ENCODE results near the gene VSNL1. TPM values are rescaled to one million over a fixed set of nuclear protein-coding genes. Genes with fewer than 3 reads are reported as not detected.

The VSNL1 gene
- total and polyA plus RNA-seq, 2 donors (not counting 1 experiment from before 2014, with no cell fraction given): not detected

- WGBS (ENCODE audit: insufficient coverage): 9% methylated on average over 17 of the region's 30 CpGs
- H3K9me3 Mint-ChIP-seq (ENCODE audit: insufficient read depth): no peaks in the 10 kb centered on the region
- peaks cover 63% of the 10 kb centered on the region for H3K27me3 Mint-ChIP-seq
- TF ChIP-seq EZH2 (IDR thresholded peaks at IDR 0.05; ENCODE audit: borderline replicate concordance, insufficient read depth, low read depth, low read length, poor library complexity, severe bottlenecking) (no peak), CTCF (IDR thresholded peaks at IDR 0.05) (no peak)
- H3K4me1 Mint-ChIP-seq: peaks cover 23% of the 10 kb centered on the region
- H3K4me1 ChIP-seq (ENCODE audit: control insufficient read depth in 2 of 2, insufficient read depth in 2 of 2, low read length in 2 of 2): peaks cover 5 to 17% of the 10 kb centered on the region in 2 donors
- intact Hi-C loops (cut with micrococcal nuclease): no loop called here
- no peak overlapping the region for H3K27ac Mint-ChIP-seq
- peak overlapping the region; percentile 24 for H3K4me2 ChIP-seq (replicated peaks; ENCODE audit: low read depth, low read length, poor library complexity, severe bottlenecking)
- H3K79me2 ChIP-seq (ENCODE audit: control insufficient read depth, insufficient read depth, low read length): no peaks in the 10 kb centered on the region
- H2AFZ ChIP-seq (ENCODE audit: insufficient read depth, low read depth, low read length, poor library complexity, severe bottlenecking): peak overlapping the region; percentile 8
- DNase-seq (no peak), ATAC-seq (ENCODE audit: low read depth) (no peak)
- no peak overlapping the region for H3K9ac ChIP-seq (ENCODE audit: low read length)
- no peak overlapping the region for H3K27ac ChIP-seq (ENCODE audit: low read length in 2 of 2)
- H3K36me3 ChIP-seq (replicated peaks in 1 of 2; ENCODE audit: control extremely low read depth in 1 of 2, control insufficient read depth in 1 of 2, extremely low read depth in 1 of 2, insufficient read depth in 2 of 2, low read length in 1 of 2): no peaks in the 10 kb centered on the region
- no peak overlapping the region for H3K4me3 ChIP-seq (ENCODE audit: control extremely low read depth in 1 of 5, extremely low read depth in 1 of 5, insufficient read depth in 1 of 5, low read depth in 2 of 5, low read length in 4 of 5)
- H3K27me3 ChIP-seq (replicated peaks in 1 of 4; ENCODE audit: control extremely low read depth in 1 of 4, control insufficient read depth in 3 of 4, insufficient read depth in 4 of 4, low read length in 3 of 4): peaks cover 0 to 49% (median 41%) of the 10 kb centered on the region in 4 experiments
- ChIA-PET POLR2A (no interaction called here), CTCF (no interaction called here)
- peak overlapping the region; percentile 40 for H3K4me3 Mint-ChIP-seq
- H3K9me3 ChIP-seq (ENCODE audit: control extremely low read depth in 1 of 3, control insufficient read depth in 2 of 3, insufficient read depth in 1 of 3, low read length in 2 of 3): no peaks in the 10 kb centered on the region
- H4K20me1 ChIP-seq (ENCODE audit: control insufficient read depth, insufficient read depth, low read length, poor library complexity, severe bottlenecking): no peaks in the 10 kb centered on the region
Observed at GRCh38 chr2:17538022-17538843, 2.3 kb upstream of the VSNL1 start.

GRCh38 chr2:17538844-17539554, 1.5 kb upstream of the VSNL1 start:
- H3K27ac ChIP-seq (ENCODE audit: low read length in 2 of 2): no peak overlapping the region
- no peaks in the 10 kb centered on the region for H3K9me3 ChIP-seq (ENCODE audit: control extremely low read depth in 1 of 3, control insufficient read depth in 2 of 3, insufficient read depth in 1 of 3, low read length in 2 of 3)
- no peaks in the 10 kb centered on the region for H4K20me1 ChIP-seq (ENCODE audit: control insufficient read depth, insufficient read depth, low read length, poor library complexity, severe bottlenecking)
- no peak overlapping the region for H3K27ac Mint-ChIP-seq
- intact Hi-C loops (cut with micrococcal nuclease): no loop called here
- no peak overlapping the region for H3K9ac ChIP-seq (ENCODE audit: low read length)
- H3K36me3 ChIP-seq (replicated peaks in 1 of 2; ENCODE audit: control extremely low read depth in 1 of 2, control insufficient read depth in 1 of 2, extremely low read depth in 1 of 2, insufficient read depth in 2 of 2, low read length in 1 of 2): no peaks in the 10 kb centered on the region
- H3K79me2 ChIP-seq (ENCODE audit: control insufficient read depth, insufficient read depth, low read length): no peaks in the 10 kb centered on the region
- no peak for DNase-seq
- H3K27me3 Mint-ChIP-seq: peaks cover 67% of the 10 kb centered on the region
- ATAC-seq (ENCODE audit: low read depth): no peak
- no peak overlapping the region for H3K4me3 ChIP-seq (ENCODE audit: control extremely low read depth in 1 of 5, extremely low read depth in 1 of 5, insufficient read depth in 1 of 5, low read depth in 2 of 5, low read length in 4 of 5)
- no peaks in the 10 kb centered on the region for H3K9me3 Mint-ChIP-seq (ENCODE audit: insufficient read depth)
- CTCF ChIA-PET: no interaction called here
- peaks cover 23% of the 10 kb centered on the region for H3K4me1 Mint-ChIP-seq
- H3K4me3 Mint-ChIP-seq: peak overlapping the region; percentile 18
- H2AFZ ChIP-seq (ENCODE audit: insufficient read depth, low read depth, low read length, poor library complexity, severe bottlenecking): peak overlapping the region; percentile 8
- TF ChIP-seq EZH2 (IDR thresholded peaks at IDR 0.05; ENCODE audit: borderline replicate concordance, insufficient read depth, low read depth, low read length, poor library complexity, severe bottlenecking) (no peak), CTCF (IDR thresholded peaks at IDR 0.05) (no peak)
- H3K4me2 ChIP-seq (replicated peaks; ENCODE audit: low read depth, low read length, poor library complexity, severe bottlenecking): peak overlapping the region; percentile 24
- WGBS (ENCODE audit: insufficient coverage): 2% methylated on average over 48 of the region's 52 CpGs
- H3K4me1 ChIP-seq (ENCODE audit: control insufficient read depth in 2 of 2, insufficient read depth in 2 of 2, low read length in 2 of 2): peaks cover 5 to 17% of the 10 kb centered on the region in 2 donors
- POLR2A ChIA-PET: no interaction called here
- peaks cover 0 to 50% (median 42%) of the 10 kb centered on the region in 4 experiments for H3K27me3 ChIP-seq (replicated peaks in 1 of 4; ENCODE audit: control extremely low read depth in 1 of 4, control insufficient read depth in 3 of 4, insufficient read depth in 4 of 4, low read length in 3 of 4)

Data from B cell (primary cell).